ENCODE results near the gene CCM2L.

CCM2L gene

GRCh38 chr20:32010101-32010500, at the start of gene CCM2L:
CCM2L (plus strand) TSS chr20:32010438; CDS start chr20:32010455, 17 bp downstream.
- DNase-seq (ENCODE audit: low read depth in 3 of 3) = no peak

- DNase-seq (ENCODE audit: low read depth in 3 of 3) = no peak
Observed at GRCh38 chr20:31962761-31963160, 47.5 kb upstream of the CCM2L start.

DNA sequence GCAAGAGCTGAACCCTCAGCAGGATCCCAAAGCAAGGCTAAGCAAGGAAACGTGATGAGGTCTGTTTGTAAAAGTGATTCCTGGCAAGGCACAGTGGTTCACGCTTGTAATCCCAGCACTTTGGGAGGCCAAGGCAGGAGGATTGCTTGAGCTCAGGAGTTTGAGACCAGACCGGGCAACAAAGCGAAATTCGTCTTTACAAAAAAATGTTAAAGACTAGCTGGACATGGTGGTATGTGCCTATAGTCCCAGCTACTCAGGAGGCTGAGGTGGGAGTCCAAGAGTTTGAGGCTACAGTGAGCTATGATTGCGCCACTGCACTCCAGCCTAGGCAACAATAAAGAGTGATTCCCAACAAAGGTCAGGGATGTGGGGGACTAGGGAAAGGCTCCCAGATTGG, 46.3 kb upstream of the CCM2L start:
- no peak for DNase-seq (ENCODE audit: low read depth in 3 of 3)

DNA sequence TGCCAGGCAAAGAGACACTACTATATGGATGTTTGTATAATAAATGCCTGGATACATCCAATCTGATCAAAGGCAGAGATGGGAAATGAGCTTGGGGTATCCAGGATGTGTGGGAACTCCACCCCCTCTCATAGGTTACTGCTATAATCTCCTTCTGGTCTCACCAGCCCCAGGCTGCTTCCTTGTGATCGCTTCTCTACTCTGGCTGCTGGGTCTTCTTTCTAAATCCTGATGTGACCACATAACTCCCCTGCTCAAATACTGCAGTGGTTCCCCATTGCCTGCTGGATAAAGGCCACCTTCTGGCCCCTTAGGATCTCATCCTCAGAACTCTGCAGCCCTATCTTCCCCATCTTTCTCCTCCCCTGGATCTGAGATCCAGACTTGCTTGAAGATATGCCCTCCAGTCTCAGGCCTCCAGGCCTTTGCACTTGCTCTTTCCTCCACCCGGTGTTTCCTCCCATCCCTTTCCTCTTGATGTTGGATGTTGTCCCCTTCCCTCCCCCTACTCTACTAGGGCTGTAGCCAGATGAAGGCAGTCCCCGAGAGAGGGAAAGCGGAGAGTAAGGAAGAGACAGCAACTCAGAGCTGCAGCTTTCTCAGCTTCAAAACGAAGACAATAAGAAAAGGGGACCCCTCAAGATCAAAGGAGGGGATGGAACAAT, 43.1 kb upstream of the CCM2L start:
- no peak for DNase-seq (ENCODE audit: low read depth in 3 of 3)

- peak in 1 of 3 experiments; percentile 22 for DNase-seq (ENCODE audit: low read depth in 3 of 3)
Observed at GRCh38 chr20:31967830-31968249, 42.4 kb upstream of the CCM2L start, which contains the start of gene XKR7. XKR7 (plus strand) TSS chr20:31968151; CDS start chr20:31968176, 25 bp downstream.

- DNase-seq (ENCODE audit: low read depth in 3 of 3) = peak; percentile 58 to 73 (median 61)
Observed at GRCh38 chr20:31968291-31969126, 41.7 kb upstream of the CCM2L start.

DNA sequence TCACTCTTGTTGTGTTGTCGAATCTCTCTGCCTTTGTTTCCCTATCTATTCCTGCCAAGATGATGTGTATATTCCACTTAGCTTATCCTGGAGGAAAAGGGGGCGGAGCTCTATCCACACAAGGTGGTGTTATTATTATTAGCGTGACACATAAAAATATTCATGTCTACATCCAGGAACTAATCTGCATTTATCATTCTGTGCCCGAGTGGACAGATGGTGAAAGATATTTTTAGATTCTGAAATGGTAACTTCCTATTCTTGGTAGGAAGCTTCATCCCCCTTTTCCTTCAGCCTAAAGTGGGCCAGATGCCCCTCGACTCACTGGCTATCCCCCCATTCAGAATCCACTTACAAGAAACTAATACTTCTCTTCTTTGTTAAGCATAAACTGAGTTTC, 40.2 kb upstream of the CCM2L start:
- DNase-seq (ENCODE audit: low read depth in 3 of 3) = no peak

- DNase-seq (ENCODE audit: low read depth in 3 of 3) = no peak
Observed at GRCh38 chr20:31972471-31973021, 37.7 kb upstream of the CCM2L start.

DNA sequence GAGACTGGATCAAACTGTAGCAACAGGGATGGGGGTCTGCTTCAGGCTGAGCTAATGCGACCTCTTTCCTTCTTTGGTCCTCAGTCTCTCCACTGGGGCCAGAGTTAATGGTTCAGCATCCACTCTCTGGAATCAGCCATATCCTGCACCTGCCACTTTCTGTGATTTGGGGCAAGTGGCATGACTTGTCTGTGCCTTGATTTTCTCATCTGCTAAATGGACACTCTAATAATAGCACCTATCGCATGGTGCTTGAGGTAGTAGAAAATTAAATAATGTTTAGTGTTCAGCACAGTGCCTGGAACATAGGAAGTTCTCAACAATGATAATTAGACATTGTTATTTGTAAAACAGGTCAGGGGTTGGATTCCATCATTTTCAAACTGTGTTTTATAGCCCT, 35.9 kb upstream of the CCM2L start:
- no peak for DNase-seq (ENCODE audit: low read depth in 3 of 3)

GRCh38 chr20:31974951-31975487, 35.2 kb upstream of the CCM2L start:
- no peak for DNase-seq (ENCODE audit: low read depth in 3 of 3)

GRCh38 chr20:31975874-31976273, 34.4 kb upstream of the CCM2L start:
- no peak for DNase-seq (ENCODE audit: low read depth in 3 of 3)

DNA sequence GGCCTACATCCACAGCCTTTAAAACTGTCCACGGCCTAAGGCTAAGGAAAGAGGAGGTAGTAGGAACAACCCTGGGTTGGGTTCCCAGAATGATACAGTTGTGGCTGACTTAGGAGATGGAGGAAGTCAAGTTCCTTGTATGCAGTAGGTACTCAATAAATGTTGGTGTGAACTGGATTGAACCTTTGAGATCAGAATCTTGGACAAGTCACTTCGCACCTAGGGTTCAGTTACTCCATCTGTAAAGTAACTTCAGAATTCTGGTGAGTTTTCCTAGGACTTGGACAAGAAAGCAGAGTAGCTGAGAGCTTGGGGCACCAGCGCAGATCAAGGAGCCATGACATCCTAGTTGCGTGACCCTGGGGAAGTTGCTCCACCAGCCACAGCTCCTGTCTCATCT, 33.2 kb upstream of the CCM2L start:
- DNase-seq (ENCODE audit: low read depth in 3 of 3) = no peak

DNA sequence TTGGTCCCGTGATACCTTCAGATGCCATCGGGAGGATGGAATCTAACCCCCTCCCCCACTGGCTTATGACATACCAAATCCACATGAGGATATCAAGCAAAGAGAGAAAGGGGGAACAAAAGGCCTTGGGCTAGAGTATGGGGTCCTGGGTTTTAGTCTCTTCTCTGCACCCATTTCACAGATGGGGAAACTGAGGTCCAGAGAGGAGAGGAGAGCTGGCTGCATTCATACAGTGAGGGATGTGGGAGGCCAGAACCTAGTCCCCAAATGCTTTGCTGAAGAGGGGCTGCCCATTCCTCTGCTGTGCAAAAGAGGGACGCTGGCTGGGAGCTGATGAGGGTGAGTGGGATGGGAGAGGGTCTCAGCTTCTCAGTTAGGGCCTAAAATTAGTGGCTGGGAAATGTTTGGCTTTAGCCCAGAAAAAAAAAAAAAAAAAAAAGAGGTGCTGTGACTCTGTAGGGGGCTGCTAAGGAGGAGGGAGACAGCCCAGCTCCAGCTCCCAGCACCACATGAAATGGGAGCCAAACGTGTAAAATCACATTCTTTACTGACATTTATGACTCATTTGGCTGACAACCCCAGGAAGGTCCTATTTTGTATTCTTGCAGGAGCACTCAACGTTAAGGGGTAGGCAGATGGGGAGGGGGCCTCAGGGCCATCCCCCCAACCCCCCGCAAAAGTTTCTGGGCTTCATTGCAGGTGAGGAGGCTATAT, 30.4 kb upstream of the CCM2L start:
- DNase-seq (ENCODE audit: low read depth in 3 of 3) = no peak

- DNase-seq (ENCODE audit: low read depth in 3 of 3) = no peak
Observed at GRCh38 chr20:31981784-31982183, 28.5 kb upstream of the CCM2L start.

DNA sequence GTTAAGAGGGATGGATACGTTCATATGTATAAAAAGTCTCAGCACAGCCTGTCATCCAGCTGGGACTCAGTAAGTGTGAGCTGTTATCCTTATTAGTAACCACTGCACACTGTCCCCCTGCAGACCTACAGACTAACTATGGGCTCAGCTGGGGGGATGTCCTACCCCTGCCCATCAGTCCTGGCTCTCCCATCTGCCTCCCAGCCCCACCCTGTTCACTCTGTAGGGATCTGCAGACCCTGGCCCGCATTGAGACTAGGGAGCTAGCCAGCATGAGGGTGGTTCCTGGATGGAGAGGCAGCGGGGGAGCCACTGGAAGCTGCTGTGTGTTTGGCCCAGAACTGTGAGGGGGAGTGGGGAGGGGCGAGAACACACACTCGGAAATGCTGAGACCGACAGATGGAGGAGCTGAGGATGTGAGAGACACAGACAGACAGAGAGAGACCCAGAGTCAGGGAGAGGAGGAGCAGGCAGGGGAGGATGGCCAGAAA, 25.2 kb upstream of the CCM2L start:
- no peak for DNase-seq (ENCODE audit: low read depth in 3 of 3)

- no peak for DNase-seq (ENCODE audit: low read depth in 3 of 3)
Observed at GRCh38 chr20:31987744-31988143, 22.5 kb upstream of the CCM2L start.

GRCh38 chr20:31988430-31989015, 21.7 kb upstream of the CCM2L start:
- DNase-seq (ENCODE audit: low read depth in 3 of 3) = no peak

DNA sequence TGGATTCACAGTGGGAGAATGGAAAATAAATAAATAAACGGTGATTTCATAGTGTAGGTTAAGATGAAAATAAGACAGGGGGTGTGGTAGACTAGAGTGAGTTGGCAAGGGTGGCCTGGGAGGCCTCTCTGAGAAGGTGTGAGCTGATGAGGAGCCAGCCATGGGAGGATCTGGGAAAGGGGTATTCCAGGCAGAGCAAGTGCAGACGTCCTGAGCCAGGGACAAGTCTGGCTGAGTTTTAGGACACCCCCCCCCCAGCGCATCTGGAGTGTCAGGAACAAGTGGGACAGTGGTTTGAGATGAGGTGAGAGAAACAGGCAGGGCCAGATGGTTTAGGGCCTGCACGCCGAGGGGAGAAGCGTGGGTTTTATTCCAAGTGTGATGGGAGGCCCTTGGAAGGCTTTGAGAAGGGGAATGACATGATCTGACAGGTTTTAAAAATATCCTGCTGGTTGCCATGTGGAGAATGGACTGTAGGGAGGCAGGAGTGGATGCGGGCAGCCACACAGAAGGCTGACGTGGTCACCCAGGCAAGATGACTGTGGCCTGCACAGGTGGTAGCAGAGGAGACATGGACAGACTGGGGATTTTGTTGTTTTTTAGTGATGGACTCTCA, 21.1 kb upstream of the CCM2L start:
- DNase-seq (ENCODE audit: low read depth in 3 of 3) = no peak

- no peak for DNase-seq (ENCODE audit: low read depth in 3 of 3)
Observed at GRCh38 chr20:31990641-31991338, 19.4 kb upstream of the CCM2L start.

DNA sequence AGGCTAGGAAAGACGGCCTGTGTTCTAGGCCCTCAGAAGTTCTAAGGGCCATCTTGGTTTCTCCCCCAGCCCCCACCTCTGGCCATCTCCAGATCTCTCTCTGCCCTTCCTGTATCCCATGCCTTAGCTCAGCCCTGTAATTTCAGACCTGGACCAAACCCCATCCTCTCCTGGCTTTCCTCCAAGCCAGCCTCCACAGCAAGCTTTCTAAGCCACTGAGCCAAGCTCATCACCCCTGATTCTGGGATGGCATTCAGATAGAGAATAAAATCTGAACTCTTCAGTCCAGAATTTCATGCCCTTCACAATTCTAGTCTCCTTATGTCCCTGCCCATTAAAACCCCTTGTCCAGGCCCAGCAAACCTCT, 18.9 kb upstream of the CCM2L start:
- DNase-seq (ENCODE audit: low read depth in 3 of 3) = no peak
